GM19395 (cell line): Measurements from ENCODE around the gene LPAR5.

ENCODE experiments used
- ATAC-seq: cut with Tn5 transposase; IDR thresholded peaks from one replicate; pipeline ENCODE4 v1.9.1; 2021; ENCODE audit warnings: mild to moderate bottlenecking, moderate library complexity; ENCODE audit not compliant: unreplicated experiment

The LPAR5 gene

DNA sequence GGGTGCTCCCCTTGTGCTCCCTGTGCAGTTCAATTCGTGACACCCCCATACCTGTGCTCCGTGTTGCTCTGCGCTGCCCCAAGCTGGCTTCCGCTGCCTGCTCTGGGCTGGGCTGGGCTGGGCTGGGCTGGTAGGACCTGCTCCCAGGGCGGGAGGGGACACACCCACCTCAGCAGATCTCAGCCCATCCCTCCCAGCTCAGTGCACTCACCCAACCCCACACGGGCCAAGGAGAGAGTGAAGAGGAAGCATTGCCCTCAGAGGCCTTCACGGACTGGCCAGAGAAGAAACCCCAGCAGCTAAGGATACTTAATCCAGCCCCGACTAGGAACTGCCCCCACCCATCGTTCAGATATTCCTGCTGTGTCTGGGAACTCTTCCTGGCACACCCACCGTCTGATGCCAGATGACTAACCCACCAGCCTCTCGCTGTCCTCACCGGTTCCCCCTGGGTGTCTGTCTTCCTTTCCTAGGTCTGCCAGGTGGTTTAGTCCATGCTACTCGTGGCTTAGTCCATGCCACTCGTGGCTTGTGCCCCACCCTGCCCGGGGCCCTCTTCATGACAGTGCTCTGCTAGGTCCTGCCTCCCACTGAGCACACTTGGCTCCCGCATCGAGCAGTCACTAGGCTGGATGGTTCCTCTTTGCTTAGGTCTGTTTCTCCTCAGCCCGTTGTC, at the start of gene LPAR5:
Gene LPAR5 (minus strand): TSS at position 104 of the 676 bp plus-strand sequence. CDS start 14,711 bp downstream, outside the sequence.
- peak; percentile 41 for ATAC-seq

- ATAC-seq, result no peak
Measured at GRCh38 chr12:6684609-6685008, 48.9 kb upstream of the LPAR5 start.

GRCh38 chr12:6676962-6677361, 41.2 kb upstream of the LPAR5 start:
- no peak for ATAC-seq

- no peak for ATAC-seq
Measured at GRCh38 chr12:6672143-6672542, 36.4 kb upstream of the LPAR5 start.

GRCh38 chr12:6667559-6668210, 31.9 kb upstream of the LPAR5 start:
- no peak for ATAC-seq

DNA sequence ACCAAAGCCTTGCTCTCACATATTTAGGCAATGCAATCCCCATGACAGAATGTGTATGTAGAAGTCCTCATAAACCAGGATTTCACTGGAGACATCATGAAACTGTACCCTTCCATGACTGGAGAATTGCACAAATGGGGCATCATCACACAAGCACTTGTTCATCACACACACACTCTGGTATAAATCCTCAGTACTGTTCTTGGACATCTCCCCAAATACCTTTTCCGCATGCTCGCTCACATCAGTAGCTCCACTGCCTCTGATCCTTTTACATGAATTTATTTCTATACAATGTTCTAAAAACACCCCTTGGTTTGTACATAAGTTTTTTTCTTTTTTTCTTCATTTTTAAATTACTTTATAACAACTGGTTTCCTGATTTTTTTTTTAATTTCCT, 30.5 kb upstream of the LPAR5 start:
- no peak for ATAC-seq

GRCh38 chr12:6664902-6665301, 29.1 kb upstream of the LPAR5 start:
- ATAC-seq, result no peak

DNA sequence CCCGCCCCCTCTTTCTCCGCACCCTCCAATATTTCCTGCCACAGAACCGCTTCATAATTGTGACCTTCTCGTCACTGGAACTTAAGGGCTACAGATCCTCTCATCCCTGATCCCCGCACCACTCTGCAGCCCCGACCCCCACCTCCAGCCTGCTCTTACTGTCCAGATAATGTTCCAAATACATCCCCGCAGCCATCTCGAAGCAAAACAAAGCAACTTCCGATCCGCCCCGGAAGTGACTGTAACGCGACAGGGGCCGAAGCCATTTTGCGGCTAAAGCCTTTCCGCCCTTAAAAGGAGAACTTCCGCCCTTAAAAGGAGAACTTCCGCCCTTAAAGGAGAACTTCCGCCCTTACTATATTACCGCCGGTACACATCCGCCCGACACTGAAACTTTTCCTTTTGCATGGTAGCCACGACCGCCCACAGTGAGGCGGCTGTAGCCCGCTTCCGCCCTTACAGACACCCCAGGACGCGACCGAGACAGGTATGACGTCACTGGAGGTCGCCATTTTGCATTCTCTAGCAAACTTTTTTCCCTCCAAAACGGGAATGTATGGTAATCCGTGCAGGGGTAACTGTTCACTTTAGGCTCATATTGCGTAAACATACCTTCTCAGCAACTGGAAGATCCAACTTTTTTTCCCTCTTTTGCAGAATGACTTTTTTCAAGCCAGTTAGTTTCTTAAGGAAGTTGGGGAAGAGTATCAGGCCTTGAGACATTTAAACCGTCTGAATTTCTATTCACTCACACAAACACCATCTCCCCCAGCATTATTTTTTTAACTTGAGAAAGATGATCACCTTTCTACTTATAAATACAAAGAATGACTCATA, 27.4 kb upstream of the LPAR5 start, which contains the start of gene ING4:
Gene ING4 (minus strand): TSS at position 214 of the 837 bp plus-strand sequence. CDS start 18 bp downstream, at position 196.
- ATAC-seq, result peak; percentile 97

DNA sequence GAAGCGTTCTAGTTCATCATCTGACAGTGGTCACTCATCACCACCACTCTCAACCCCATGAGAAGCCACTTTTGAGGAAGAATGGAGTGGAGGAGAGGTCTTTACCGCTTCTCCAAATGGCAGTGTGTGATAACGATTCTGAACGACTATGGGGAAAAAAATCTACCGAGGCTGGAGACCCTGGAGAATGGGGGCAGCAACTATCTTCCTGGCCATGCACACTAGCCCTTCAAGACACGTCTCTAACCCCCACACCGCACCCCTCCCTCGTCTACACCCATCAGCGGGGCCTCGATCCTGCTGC, 26.8 kb upstream of the LPAR5 start:
- ATAC-seq, result no peak

GRCh38 chr12:6653987-6654386, 18.2 kb upstream of the LPAR5 start:
- no peak for ATAC-seq

DNA sequence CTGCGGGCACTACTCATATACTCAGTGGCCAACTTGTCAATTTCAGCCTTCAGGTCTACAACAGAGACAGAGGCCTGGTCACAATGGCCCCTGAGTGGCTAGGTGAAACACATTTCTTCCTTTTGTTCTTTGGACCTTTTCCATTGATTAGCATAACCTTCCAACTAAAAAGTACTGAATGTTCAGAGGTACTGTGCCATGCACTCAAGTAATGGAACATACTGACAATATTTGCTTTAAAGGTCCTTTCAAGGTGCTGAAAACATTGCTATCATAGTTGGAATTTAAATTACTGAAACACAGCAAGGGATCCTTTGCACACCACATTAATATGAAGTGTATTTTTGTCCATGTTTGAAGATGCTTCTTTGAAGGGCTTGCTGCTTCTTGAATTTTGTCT, 17.6 kb upstream of the LPAR5 start:
- no peak for ATAC-seq

GRCh38 chr12:6652391-6652790, 16.6 kb upstream of the LPAR5 start:
- ATAC-seq, result no peak

DNA sequence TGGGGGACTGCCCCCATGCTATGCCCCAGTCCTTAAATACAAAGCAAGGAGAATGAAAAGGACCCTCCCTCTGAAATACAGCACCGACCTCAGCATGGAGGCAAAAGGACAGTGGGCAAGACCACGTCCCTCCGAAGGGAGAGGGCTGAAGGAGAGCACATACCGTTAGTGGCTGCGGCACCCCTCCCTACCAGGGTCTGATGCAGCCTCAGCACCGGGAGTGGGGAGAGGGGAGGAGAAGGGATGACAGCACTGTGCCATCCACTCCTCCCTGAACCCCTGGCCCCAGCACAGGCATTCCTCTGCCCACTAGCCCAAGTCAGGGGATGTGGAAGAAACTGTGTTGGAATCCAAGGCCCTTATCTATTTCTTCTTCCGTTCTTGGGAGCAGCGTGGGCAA, 15.1 kb upstream of the LPAR5 start:
- ATAC-seq, result no peak

DNA sequence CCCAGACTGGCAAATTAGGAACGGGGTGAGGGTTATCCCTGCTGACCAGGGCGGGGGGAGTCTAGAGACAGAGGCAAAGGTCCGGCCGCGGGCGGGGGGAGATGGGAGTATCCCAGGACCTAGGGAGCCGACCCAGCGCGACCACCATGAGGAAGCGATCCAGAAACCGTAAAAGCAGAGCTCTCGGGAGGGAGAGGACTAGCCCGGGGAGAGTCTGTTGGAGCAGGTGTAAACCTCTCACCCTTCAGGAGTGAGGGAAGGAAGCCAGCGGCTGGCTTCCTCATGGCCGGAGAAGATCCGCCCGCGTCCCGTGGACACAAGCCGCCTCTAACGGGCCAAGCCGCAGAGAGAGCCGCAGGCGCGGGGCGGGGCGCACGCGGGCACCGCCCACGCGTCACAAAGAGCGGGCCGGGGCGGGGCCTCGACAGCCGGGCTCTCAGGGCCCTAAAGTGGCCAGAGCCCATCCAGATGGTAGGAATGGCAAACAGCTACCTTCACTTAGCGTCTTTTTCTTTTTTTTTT, 11.4 kb upstream of the LPAR5 start, which contains the start of gene ACRBP:
Gene ACRBP (minus strand): TSS at position 350 of the 522 bp plus-strand sequence. CDS start 66 bp downstream, at position 284.
- ATAC-seq, result no peak

DNA sequence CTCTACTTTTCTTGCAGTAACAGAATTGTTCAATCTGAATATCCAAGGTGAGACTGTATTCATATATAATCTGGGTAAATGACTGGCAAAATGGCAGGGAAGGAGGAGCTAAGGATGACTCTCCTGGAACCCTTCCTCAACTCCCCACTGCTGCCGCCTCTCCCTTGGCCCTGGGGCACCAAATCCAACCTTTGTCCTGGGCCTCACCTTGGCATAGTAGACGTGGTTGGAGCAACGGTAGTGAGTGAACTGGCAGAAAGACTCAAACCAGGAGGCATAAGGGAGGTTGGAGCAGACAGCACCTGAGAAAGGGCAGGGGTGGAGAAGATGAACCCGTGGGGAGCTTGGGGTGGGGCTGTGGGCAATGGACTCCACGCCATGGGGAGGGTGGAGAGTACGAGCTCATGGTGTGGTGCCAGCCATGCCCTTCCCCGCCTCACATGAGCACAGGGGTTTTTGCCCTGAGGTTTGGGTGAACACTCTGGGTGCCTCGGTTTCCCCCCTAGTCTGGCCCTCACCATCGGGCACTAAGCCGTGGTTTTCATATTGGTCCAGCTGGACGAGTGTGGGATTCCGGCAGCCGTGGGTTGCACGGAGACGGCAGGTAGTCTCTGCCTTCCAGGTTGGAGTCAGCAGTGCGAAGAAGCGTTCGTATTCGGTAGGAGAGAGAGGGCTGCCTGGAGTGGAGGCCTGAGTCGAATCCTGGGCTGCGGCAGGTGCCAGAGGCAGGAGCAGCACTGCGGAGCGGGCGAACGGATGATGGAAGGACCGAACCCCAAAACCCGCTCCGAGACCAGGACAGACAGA, 10.7 kb upstream of the LPAR5 start:
- no peak for ATAC-seq

DNA sequence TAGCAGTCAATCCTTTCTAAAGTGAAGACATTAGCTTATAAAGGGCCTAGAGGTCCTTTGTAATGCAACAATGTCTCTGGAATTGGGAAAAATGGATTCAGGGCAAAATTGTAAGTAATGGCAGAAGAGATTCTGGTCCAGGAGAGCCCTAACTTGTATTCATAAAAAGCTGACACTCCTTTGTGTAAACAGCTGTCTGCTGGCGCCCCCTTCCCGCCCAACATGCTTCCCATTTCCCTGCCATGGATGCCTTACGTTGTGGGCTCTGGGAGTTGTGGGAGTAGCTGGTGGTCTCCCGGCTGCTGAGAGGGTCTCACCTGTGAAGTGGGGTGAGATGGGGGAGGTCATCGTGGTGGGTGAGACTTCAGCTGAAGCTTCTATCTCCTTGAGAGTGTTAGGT, 9.1 kb upstream of the LPAR5 start:
- no peak for ATAC-seq

GRCh38 chr12:6644257-6644596, 8.5 kb upstream of the LPAR5 start:
- ATAC-seq, result no peak

DNA sequence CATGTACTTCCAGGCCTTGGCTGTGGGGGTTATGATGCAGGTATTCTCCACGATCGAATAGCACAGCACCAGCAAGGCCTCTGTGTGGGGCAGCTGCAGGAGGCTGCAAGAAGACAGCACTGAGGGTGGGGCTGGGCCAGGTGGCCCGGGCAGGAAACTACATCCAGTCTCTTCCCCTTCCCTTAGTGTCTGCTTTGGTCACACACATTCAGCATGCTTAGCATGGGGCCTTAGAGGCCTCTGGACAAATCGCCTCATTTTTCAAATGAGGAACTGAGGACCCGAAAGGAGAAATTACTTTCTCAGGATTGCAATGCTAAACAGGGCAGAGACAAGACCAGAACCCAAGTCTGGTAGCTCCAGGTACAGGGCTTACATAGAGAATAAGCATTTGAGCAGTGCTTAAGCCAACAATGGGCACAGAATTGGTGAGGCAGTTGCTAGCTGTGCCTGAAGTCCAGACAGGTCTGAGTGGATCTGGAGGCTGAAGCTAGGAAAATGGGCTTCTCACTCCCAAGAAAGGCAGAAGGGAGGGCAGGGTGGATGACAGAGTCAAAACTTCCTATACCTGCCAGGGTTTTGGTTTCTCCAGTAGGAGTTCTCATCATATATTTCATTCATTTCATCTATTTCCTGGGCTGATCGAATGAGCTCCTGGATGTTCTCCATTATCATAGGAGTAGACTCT, 8.0 kb upstream of the LPAR5 start:
- ATAC-seq, result no peak

GRCh38 chr12:6641131-6641530, 5.4 kb upstream of the LPAR5 start:
- ATAC-seq, result no peak

DNA sequence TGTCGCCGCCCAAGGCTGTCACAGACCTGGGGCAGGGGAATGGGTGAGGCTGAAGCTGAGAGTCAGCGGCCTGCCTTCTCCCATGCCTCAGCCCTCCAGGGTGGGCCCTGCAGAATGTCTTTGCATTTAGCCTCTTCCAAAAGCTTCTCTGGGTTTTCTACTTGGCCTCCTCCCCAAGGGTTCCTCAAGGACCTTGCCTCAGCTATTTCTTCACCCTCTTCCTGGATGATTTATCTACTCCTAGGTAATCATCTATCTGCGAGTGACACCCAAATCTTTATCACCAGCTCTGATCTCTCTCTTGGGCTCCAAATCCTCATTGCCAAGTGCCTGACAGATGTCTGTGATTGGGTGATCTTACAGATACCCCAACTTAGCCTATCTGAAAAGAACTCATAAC, 4.7 kb upstream of the LPAR5 start:
- ATAC-seq, result no peak
